ENCODE results near the gene ECE2. TPM values are rescaled to one million over a fixed set of nuclear protein-coding genes. Genes with fewer than 3 reads are reported as not detected.

The ECE2 gene
- polyA plus RNA-seq, 1 of the 3 experiments (the other 2 are of a cell fraction): 0.03 TPM

GRCh38 chr3:184328516-184328915, 52.7 kb downstream of the ECE2 start:
- H3K27ac ChIP-seq (ENCODE audit: low read depth in 2 of 2, low read length in 1 of 2): no peak overlapping the region
- CTCF ChIA-PET: interaction anchor here (1.2 kb wide), 1 partner anchor 11 kb away, joined by 3 read pairs; no protein-coding TSS in a partner anchor
- POLR2A ChIA-PET: interaction anchor here (1.0 kb wide), 1 partner anchor 9 kb away, joined by 3 read pairs; no protein-coding TSS in a partner anchor

GRCh38 chr3:184332370-184333090, 56.7 kb downstream of the ECE2 start:
- Histone ChIP-seq H3K9me2 (no peaks in the 10 kb centered on the region), H2AFZ (ENCODE audit: low read depth) (no peak overlapping the region), H3K27me3 (ENCODE audit: insufficient read depth) (no peaks in the 10 kb centered on the region), H3K9me3 (no peaks in the 10 kb centered on the region), H3K27ac (ENCODE audit: low read depth in 2 of 2, low read length in 1 of 2) (peak overlapping the region; percentile 41 to 90), H3K4me1 (ENCODE audit: control insufficient read depth in 1 of 2, insufficient read depth in 2 of 2, low read depth in 1 of 2, low read length in 1 of 2) (peaks cover 22 to 38% of the 10 kb centered on the region in 2 experiments; a peak in 3 of 4 replicates), H3K9ac (peak overlapping the region; percentile 53), H3K4me2 (peak overlapping the region; percentile 48), H3K4me3 (ENCODE audit: low read depth in 2 of 2, low read length in 1 of 2) (no peak overlapping the region), H3F3A (replicated peaks; ENCODE audit: insufficient read depth) (peaks cover 78% of the 10 kb centered on the region), H3K79me2 (ENCODE audit: insufficient read depth) (peaks cover 59% of the 10 kb centered on the region), H4K20me1 (ENCODE audit: insufficient read depth) (peaks cover 23% of the 10 kb centered on the region), H3K36me3 (replicated peaks in 1 of 2; ENCODE audit: control insufficient read depth in 1 of 2, insufficient read depth in 2 of 2, low read length in 1 of 2) (peaks cover 60 to 65% of the 10 kb centered on the region in 2 experiments)
- no peak for DNase-seq
- 41% methylated on average over 10 of the region's 10 CpGs for WGBS (ENCODE audit: low lambda C conversion rate)
- ChIA-PET POLR2A (no interaction called here), CTCF (no interaction called here)
- TF ChIP-seq PBX3 (IDR thresholded peaks at IDR 0.05) (peak; percentile 33; the same call in 1 of the 2 replicates), CHD2 (IDR thresholded peaks at IDR 0.05; ENCODE audit: low read length, partially characterized antibody) (no peak), TCF12 (IDR thresholded peaks at IDR 0.05) (peak; percentile 76), YY1 (IDR thresholded peaks at IDR 0.05; ENCODE audit: low read depth) (no peak), TAF1 (IDR thresholded peaks at IDR 0.05; ENCODE audit: borderline replicate concordance, low read depth, low read length) (no peak), NFIC (IDR thresholded peaks at IDR 0.05; ENCODE audit: borderline replicate concordance) (peak; percentile 66), MAX (IDR thresholded peaks at IDR 0.05; ENCODE audit: low read depth) (peak; percentile 74), GATA2 (CRISPR knock-in tag; IDR thresholded peaks at IDR 0.05) (no peak), ELF1 (IDR thresholded peaks at IDR 0.05) (no peak), JUND (IDR thresholded peaks at IDR 0.05) (peak; percentile 70), FOXM1 (IDR thresholded peaks at IDR 0.05; ENCODE audit: low read depth) (no peak), MEF2A (IDR thresholded peaks at IDR 0.05; ENCODE audit: borderline replicate concordance, low read depth) (no peak), RFX5 (IDR thresholded peaks at IDR 0.05; ENCODE audit: low read length) (no peak), GABPA (IDR thresholded peaks at IDR 0.05; ENCODE audit: low read depth) (no peak), USF2 (IDR thresholded peaks at IDR 0.05; ENCODE audit: borderline replicate concordance, low read depth, low read length) (no peak), RCOR1 (IDR thresholded peaks at IDR 0.05; ENCODE audit: low read length) (no peak), RXRA (IDR thresholded peaks at IDR 0.05; ENCODE audit: borderline replicate concordance, low read depth) (no peak), ZBTB33 (IDR thresholded peaks at IDR 0.05; ENCODE audit: borderline replicate concordance, low read depth) (no peak), POLR2AphosphoS5 (IDR thresholded peaks at IDR 0.05; ENCODE audit: low read depth, low read length) (no peak; the same call in 1 of the 2 replicates), USF1 (IDR thresholded peaks at IDR 0.05; ENCODE audit: borderline replicate concordance, low read depth) (no peak), EZH2phosphoT487 (IDR thresholded peaks at IDR 0.05; ENCODE audit: borderline replicate concordance, low read depth) (no peak)

More at GRCh38 chr3:184328516-184328915, 52.7 kb downstream of the ECE2 start:
- Histone ChIP-seq H3K4me1 (ENCODE audit: control insufficient read depth in 1 of 2, insufficient read depth in 2 of 2, low read depth in 1 of 2, low read length in 1 of 2) (peaks cover 0 to 18% of the 10 kb centered on the region in 2 experiments; a peak in 3 of 4 replicates), H3K79me2 (ENCODE audit: insufficient read depth) (peaks cover 81% of the 10 kb centered on the region), H3K9ac (no peak overlapping the region), H4K20me1 (ENCODE audit: insufficient read depth) (peaks cover 36% of the 10 kb centered on the region), H3F3A (replicated peaks; ENCODE audit: insufficient read depth) (peaks cover 71% of the 10 kb centered on the region), H3K4me2 (no peak overlapping the region), H3K27me3 (ENCODE audit: insufficient read depth) (no peaks in the 10 kb centered on the region), H3K9me2 (no peaks in the 10 kb centered on the region), H3K9me3 (no peaks in the 10 kb centered on the region), H2AFZ (ENCODE audit: low read depth) (no peak overlapping the region), H3K4me3 (ENCODE audit: low read depth in 2 of 2, low read length in 1 of 2) (no peak overlapping the region), H3K36me3 (replicated peaks in 1 of 2; ENCODE audit: control insufficient read depth in 1 of 2, insufficient read depth in 2 of 2, low read length in 1 of 2) (peaks cover 85 to 89% of the 10 kb centered on the region in 2 experiments)
- TF ChIP-seq MAX (IDR thresholded peaks at IDR 0.05; ENCODE audit: low read depth) (no peak), POLR2AphosphoS5 (IDR thresholded peaks at IDR 0.05; ENCODE audit: low read depth, low read length) (no peak), YY1 (IDR thresholded peaks at IDR 0.05; ENCODE audit: low read depth) (no peak), MXI1 (IDR thresholded peaks at IDR 0.05; ENCODE audit: low read depth, low read length) (no peak)
- 62% methylated on average over 3 of the region's 3 CpGs for WGBS (ENCODE audit: low lambda C conversion rate)
- DNase-seq: no peak

Measured in SK-N-SH (cell line).